Mammary epithelial cell (primary cell): ENCODE data around the gene GALNTL6.

ENCODE experiments used
- EZH2 ChIP-seq: IDR thresholded peaks from 2 replicates; pipeline ENCODE4 v1.6.1; 2012; ENCODE audit warnings: low read length, inconsistent platforms, borderline replicate concordance
- TF ChIP-seq, protein P1 (sequence below), 2 donors: IDR thresholded peaks in 1 of 2; conservative IDR thresholded peaks in 1 of 2; 2 replicates each; pipeline ENCODE4 v1.5.1; 2011 to 2012; ENCODE audit warnings: inconsistent platforms in 2 of 2, low read length in 2 of 2, mild to moderate bottlenecking in 2 of 2, control low read depth in 1 of 2, low read depth in 1 of 2; ENCODE audit not compliant: insufficient read depth in 1 of 2; ENCODE audit errors: extremely low read depth in 1 of 2

DNA sequence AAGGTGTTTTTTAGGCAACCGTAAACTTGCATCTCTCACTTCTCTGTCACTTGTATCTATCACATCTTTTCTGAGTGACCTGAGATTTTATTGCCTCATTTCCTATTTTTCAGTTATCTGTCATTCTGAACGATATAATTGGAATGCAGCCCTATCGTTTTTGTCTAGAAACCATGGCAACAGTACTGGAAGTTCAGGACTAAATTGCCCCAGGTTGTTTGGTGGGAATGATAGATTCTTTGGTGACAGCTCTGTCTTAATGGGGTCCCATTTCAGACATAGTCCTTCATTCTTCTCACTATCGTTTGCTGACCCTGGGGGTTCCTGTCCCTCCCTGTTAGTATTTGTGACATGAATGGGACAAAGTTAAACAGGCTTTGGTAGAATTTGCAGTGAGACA is 1087.7 kb downstream of the GALNTL6 start:
- TF ChIP-seq, protein P1, sequence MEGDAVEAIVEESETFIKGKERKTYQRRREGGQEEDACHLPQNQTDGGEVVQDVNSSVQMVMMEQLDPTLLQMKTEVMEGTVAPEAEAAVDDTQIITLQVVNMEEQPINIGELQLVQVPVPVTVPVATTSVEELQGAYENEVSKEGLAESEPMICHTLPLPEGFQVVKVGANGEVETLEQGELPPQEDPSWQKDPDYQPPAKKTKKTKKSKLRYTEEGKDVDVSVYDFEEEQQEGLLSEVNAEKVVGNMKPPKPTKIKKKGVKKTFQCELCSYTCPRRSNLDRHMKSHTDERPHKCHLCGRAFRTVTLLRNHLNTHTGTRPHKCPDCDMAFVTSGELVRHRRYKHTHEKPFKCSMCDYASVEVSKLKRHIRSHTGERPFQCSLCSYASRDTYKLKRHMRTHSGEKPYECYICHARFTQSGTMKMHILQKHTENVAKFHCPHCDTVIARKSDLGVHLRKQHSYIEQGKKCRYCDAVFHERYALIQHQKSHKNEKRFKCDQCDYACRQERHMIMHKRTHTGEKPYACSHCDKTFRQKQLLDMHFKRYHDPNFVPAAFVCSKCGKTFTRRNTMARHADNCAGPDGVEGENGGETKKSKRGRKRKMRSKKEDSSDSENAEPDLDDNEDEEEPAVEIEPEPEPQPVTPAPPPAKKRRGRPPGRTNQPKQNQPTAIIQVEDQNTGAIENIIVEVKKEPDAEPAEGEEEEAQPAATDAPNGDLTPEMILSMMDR (conservative IDR thresholded peaks at IDR 0.05 in 1 of 2, IDR thresholded peaks at IDR 0.05 in 1 of 2; ENCODE audit: extremely low read depth in 1 of 2, insufficient read depth in 1 of 2, low read depth in 1 of 2, low read length in 2 of 2): no peak
- TF ChIP-seq EZH2: no peak
